Measurements from ENCODE around the gene RPS18.

DNA sequence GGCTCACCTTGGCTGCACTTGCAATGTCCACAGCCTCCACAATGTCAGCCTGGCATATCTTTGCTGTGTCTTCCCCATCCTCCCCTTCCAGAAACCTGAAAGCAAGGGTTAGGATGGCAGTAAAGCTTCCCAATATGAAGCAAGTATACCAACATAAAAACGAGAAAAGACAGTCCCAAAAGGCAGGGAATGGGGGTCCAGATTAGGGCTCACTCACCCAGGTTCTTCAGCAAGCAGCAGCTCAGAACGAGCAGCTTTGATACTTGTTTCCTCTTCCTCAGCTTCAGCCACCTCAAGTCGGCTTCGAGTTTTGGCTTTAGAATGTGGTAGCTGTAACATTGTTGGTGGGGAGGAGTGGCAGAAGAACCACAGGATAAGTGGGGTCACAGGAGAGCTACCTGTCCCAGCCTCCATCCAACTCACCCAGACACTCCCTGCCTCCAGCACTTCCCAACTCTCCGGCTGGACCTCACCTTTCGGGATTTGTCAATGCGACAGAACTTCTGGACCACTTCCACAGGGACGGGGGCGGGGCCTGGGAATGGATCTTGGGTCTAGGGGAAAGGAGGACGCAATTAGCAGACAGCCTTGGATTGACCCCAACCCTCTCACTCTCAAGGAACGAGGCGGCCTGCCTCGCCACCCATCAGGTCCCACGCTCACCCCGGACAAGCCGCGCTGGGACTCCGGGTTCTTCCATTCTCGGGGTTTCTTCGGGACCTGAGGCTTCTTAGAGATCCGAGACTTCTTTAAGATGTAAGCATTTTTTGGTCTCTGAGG lies 16.5 kb downstream of the RPS18 start:
- TF ChIP-seq FOXM1 (IDR thresholded peaks at IDR 0.05; ENCODE audit: borderline replicate concordance): no peak
- TF ChIP-seq SUZ12 (IDR thresholded peaks at IDR 0.05): no peak
- TF ChIP-seq FOXA1 (IDR thresholded peaks at IDR 0.05): no peak
- TF ChIP-seq ELF4 (IDR thresholded peaks at IDR 0.05): no peak

Data from HEK293T (cell line).